SH-SY5Y (cell line): ENCODE results near the gene SOX10.

Experiments
- GATA2 ChIP-seq: IDR thresholded peaks from 2 replicates; pipeline ENCODE4 v1.6.1; 2011; ENCODE audit warnings: mild to moderate bottlenecking, low read depth, low read length
- GATA3 ChIP-seq: IDR thresholded peaks from 2 replicates; pipeline ENCODE4 v1.6.1; 2011; ENCODE audit warnings: low read depth, mild to moderate bottlenecking, low read length, moderate library complexity

GRCh38 chr22:37981282-37982011 lies 2.9 kb downstream of the SOX10 start:
- TF ChIP-seq GATA2 (no peak), GATA3 (no peak)
